PC-9 (cell line): ENCODE data around the gene USP34. TPM values are rescaled to one million over a fixed set of nuclear protein-coding genes. Genes with fewer than 3 reads are reported as not detected.

Experiments
- BruUV-seq: library from RNA; stranded (reverse); fragments of 400-500 nt; replicated peaks from 2 replicates; lab custom pipeline; 2021; lab: Mats Ljungman, UMichigan
- CTCF ChIA-PET: fragments of 300-600 bp; sonication (Branson Sonifier 250); formaldehyde crosslinking; loops from one replicate; lab custom pipeline; 2022; ENCODE audit warnings: antibody characterized with exemption; lab: Charles Lee
- POLR2A ChIA-PET: fragments of 300-600 bp; sonication (Branson Sonifier 250); formaldehyde crosslinking; loops from one replicate; lab custom pipeline; 2022; ENCODE audit warnings: antibody characterized with exemption; ENCODE audit not compliant: unreplicated experiment; lab: Charles Lee
- DNase-seq, 2 experiments: peaks; one replicate each; pipeline versions ENCODE4 v3.0.0 to v3.0.0-alpha.2; 2015 to 2022; ENCODE audit warnings: mixed read lengths in 1 of 2
- H2AFZ ChIP-seq: fragments of 200-600 bp; sonication (generic); 2 replicates; pipeline ENCODE4 v1.8.1; 2017; ENCODE audit warnings: antibody characterized with exemption
- H3F3A ChIP-seq: fragments of 200-600 bp; sonication (generic); 2 replicates; pipeline ENCODE4 v1.8.1; 2017; ENCODE audit warnings: antibody characterized with exemption, mild to moderate bottlenecking, low read depth; ENCODE audit not compliant: insufficient read depth
- H3K27ac ChIP-seq: fragments of 200-600 bp; sonication (generic); 2 replicates; pipeline ENCODE4 v1.6.1; 2016; ENCODE audit warnings: mixed run types
- H3K27me3 ChIP-seq: fragments of 200-600 bp; sonication (generic); 2 replicates; pipeline ENCODE4 v1.6.1; 2016; ENCODE audit warnings: low read depth, mixed run types; ENCODE audit not compliant: insufficient read depth
- H3K36me3 ChIP-seq: fragments of 200-600 bp; sonication (generic); 2 replicates; pipeline ENCODE4 v1.6.1; 2016; ENCODE audit warnings: low read depth, mixed run types
- H3K4me1 ChIP-seq: fragments of 200-600 bp; sonication (generic); replicated peaks from 2 replicates; pipeline ENCODE4 v1.6.1; 2016; ENCODE audit warnings: mixed run types; ENCODE audit not compliant: insufficient read depth
- H3K4me2 ChIP-seq: fragments of 200-600 bp; sonication (generic); 2 replicates; pipeline ENCODE4 v1.6.1; 2017; ENCODE audit warnings: mixed run types
- H3K4me3 ChIP-seq: fragments of 200-600 bp; sonication (generic); 2 replicates; pipeline ENCODE4 v1.6.1; 2016; ENCODE audit warnings: mixed run types
- H3K79me2 ChIP-seq: fragments of 200-600 bp; sonication (generic); 2 replicates; pipeline ENCODE4 v1.6.1; 2017; ENCODE audit warnings: low read depth, mixed run types
- H3K9me2 ChIP-seq: fragments of 200-600 bp; sonication (generic); 2 replicates; pipeline ENCODE4 v1.8.1; 2017; ENCODE audit warnings: mild to moderate bottlenecking; ENCODE audit not compliant: insufficient read depth
- H3K9me3 ChIP-seq: fragments of 200-600 bp; sonication (generic); 2 replicates; pipeline ENCODE4 v1.8.1; 2016; ENCODE audit warnings: low read depth; ENCODE audit not compliant: insufficient read depth
- H4K20me1 ChIP-seq: fragments of 200-600 bp; sonication (generic); 2 replicates; pipeline ENCODE4 v1.8.1; 2017; ENCODE audit not compliant: insufficient read depth
- CTCF ChIP-seq: fragments of 200-600 bp; sonication (generic); conservative IDR thresholded peaks from 2 replicates; pipeline ENCODE4 v1.6.1; 2017; ENCODE audit warnings: mixed run types, antibody characterized with exemption, mild to moderate bottlenecking, moderate library complexity
- EZH2 ChIP-seq: fragments of 200-600 bp; sonication (generic); IDR thresholded peaks from 2 replicates; pipeline ENCODE4 v1.8.0; 2017; ENCODE audit warnings: antibody characterized with exemption, low read depth
- intact Hi-C: fragments of 100-400 bp; cut with micrococcal nuclease; formaldehyde crosslinking; loops from one replicate; pipeline ENCODE4 v1.10.0; 2022; ENCODE audit not compliant: unreplicated experiment
- total RNA-seq: library from RNA; stranded (reverse); gene quantifications from 2 replicates; pipeline ENCODE4 v1.2.3, GENCODE V29; 2021

Gene USP34
- total RNA-seq, 1 experiment from 2014 or later, result 120 TPM

DNA sequence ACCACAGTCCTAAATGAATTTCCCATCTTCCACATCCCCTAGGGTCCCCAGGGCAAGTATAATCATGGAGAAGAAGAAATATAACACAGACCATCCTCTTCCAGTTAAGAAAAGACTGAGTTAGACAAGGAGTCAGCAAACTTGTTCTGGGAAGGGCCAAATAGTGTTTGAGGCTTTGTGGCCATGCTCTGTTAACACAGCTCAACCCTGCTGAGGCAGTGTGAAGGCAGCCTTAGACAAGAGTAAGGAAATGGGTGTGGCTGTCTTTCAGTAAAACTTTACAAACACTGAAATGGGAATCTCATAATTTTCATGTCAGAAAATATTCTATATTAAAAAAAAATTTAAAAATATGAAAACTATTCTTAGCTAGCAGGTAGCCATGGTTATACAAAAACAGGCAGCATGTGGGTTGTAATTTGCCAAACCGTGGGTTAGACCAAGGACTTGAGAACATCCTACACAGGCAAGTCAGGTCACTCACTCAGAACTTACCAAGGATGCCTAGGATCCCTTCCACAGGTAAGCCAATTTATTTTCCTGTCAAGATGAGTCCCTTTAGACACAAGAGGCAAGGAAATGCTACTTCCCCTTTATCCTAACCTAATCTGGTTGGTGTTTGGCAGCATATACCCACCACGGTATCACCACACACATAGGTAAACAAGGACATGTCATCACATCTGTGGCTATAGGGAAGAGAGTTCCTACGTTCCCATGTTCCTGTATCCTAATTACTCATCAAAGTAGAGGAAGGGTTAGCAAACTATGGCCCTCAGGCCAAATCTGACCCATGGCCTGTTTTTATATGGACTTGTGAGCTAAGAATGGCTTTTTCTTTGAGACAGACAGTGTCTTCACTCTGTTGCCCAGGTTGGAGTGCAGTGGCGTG lies 277.0 kb downstream of the USP34 start:
- DNase-seq, result peak in 1 of 2 experiments; percentile 84
- Histone ChIP-seq H3K27me3 (no peaks in the 10 kb centered on the region), H3K27ac (peak overlapping the region; percentile 70), H3K9me3 (no peaks in the 10 kb centered on the region), H3K9me2 (no peaks in the 10 kb centered on the region), H3K4me1 (peaks cover 17% of the 10 kb centered on the region), H3K4me2 (peak overlapping the region; percentile 21), H3K36me3 (peaks cover 27% of the 10 kb centered on the region; the same call in 1 of the 2 replicates), H3K79me2 (no peaks in the 10 kb centered on the region), H3F3A (peaks cover 33% of the 10 kb centered on the region), H2AFZ (no peak overlapping the region), H4K20me1 (no peaks in the 10 kb centered on the region), H3K4me3 (no peak overlapping the region)
- ChIA-PET POLR2A (interaction anchor here (0.7 kb wide), 1 partner anchor 18 kb away, joined by 5 read pairs; no protein-coding TSS in a partner anchor), CTCF (no interaction called here)
- intact Hi-C loops, result no loop called here
- no TSS peak for BruUV-seq
- TF ChIP-seq CTCF (no peak), EZH2 (no peak)

DNA sequence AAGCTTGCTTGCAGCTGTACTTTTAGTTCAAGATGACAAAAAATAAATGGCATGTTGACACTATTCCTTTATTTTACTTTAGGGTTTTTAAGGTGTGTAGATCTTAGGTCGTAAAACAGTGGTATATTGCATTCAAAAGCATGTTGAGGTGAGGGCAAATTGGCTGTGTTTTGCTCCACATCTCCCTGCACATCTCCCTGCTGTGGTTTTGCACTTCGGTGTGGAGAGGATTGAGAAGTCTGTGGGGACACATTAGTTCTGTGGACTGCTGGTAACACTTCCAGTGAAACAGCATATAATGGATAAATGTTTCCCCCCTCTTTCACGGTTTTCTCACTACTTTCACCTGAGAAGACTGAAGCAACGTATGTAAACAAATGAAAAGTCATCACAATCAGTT lies 283.8 kb downstream of the USP34 start:
- Histone ChIP-seq H3K27ac (no peak overlapping the region), H4K20me1 (0 out of 2 replicates have a peak, but pooled peaks cover 3% of the 10 kb centered on the region), H3K9me3 (no peaks in the 10 kb centered on the region; the same call in 1 of the 2 replicates), H2AFZ (no peak overlapping the region), H3F3A (peaks cover 30% of the 10 kb centered on the region), H3K9me2 (no peaks in the 10 kb centered on the region), H3K36me3 (peaks cover 73% of the 10 kb centered on the region), H3K4me2 (no peak overlapping the region), H3K27me3 (no peaks in the 10 kb centered on the region), H3K4me1 (no peaks in the 10 kb centered on the region), H3K79me2 (0 out of 2 replicates have a peak, but pooled peaks cover 3% of the 10 kb centered on the region), H3K4me3 (no peak overlapping the region)
- DNase-seq, result no peak
- CTCF ChIA-PET, result no interaction called here
- no TSS peak for BruUV-seq
- POLR2A ChIA-PET, result no interaction called here
- TF ChIP-seq CTCF (no peak), EZH2 (no peak)
- intact Hi-C loops, result no loop called here

DNA sequence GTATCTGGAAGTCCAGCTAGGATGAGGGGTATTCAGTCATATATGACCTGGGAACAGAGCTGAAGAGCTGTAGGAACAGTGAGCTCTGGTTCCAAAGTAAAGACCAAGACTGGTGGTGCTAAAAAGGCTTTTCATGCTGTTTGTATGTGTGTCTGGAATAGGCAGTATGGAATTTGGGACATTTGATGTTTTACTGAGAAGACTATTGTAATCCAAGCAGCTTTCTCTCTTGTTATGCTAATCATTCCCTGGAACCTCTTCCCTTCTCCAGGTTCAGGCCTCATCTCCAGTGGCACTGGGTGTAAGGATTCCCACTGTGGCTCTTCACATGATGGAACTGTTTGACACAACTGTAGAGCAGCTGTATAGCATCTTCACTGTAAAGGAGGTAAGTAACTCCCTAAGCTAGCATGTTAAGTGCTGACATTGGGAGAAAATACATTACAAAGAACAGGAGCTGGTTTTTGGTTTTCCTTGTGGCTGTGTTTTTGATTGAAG lies 285.6 kb downstream of the USP34 start:
- intact Hi-C loops, result no loop called here
- H3K79me2 ChIP-seq, result peaks cover 9% of the 10 kb centered on the region
- no TSS peak for BruUV-seq
- H3K27ac ChIP-seq, result no peak overlapping the region
- TF ChIP-seq CTCF (no peak), EZH2 (no peak)
- H3K9me3 ChIP-seq, result no peaks in the 10 kb centered on the region; the same call in 1 of the 2 replicates
- peaks cover 81% of the 10 kb centered on the region for H3K36me3 ChIP-seq
- H3K4me2 ChIP-seq, result no peak overlapping the region
- ChIA-PET CTCF (no interaction called here), POLR2A (interaction anchor here (0.7 kb wide), 1 partner anchor 578 kb away, joined by 5 read pairs; no protein-coding TSS in a partner anchor)
- H3K9me2 ChIP-seq, result no peaks in the 10 kb centered on the region
- no peaks in the 10 kb centered on the region for H3K27me3 ChIP-seq
- H2AFZ ChIP-seq, result no peak overlapping the region
- DNase-seq, result no peak
- 0 out of 2 replicates have a peak, but pooled peaks cover 7% of the 10 kb centered on the region for H4K20me1 ChIP-seq
- 0 out of 2 replicates have a peak, but pooled peaks cover under 1% of the 10 kb centered on the region for H3K4me1 ChIP-seq
- no peak overlapping the region for H3K4me3 ChIP-seq
- peaks cover 30% of the 10 kb centered on the region for H3F3A ChIP-seq
